HG03025 (cell line): ENCODE results near the gene SLC12A6.

Experiments used
- ATAC-seq: cut with Tn5 transposase; IDR thresholded peaks from one replicate; pipeline ENCODE4 v1.9.1; 2021; ENCODE audit warnings: mild to moderate bottlenecking, moderate library complexity; ENCODE audit not compliant: unreplicated experiment, low FRiP score

Gene SLC12A6

GRCh38 chr15:34271493-34271892 lies 66.1 kb downstream of the SLC12A6 start:
- no peak for ATAC-seq

GRCh38 chr15:34266751-34267150 lies 70.8 kb downstream of the SLC12A6 start:
- ATAC-seq, result no peak

- ATAC-seq, result no peak
Measured at GRCh38 chr15:34264076-34264475, 73.5 kb downstream of the SLC12A6 start.

GRCh38 chr15:34262362-34262761 lies 75.2 kb downstream of the SLC12A6 start:
- no peak for ATAC-seq

- no peak for ATAC-seq
Measured at GRCh38 chr15:34259566-34259965, 78.0 kb downstream of the SLC12A6 start.

GRCh38 chr15:34258151-34258550 lies 79.4 kb downstream of the SLC12A6 start:
- ATAC-seq, result no peak

- no peak for ATAC-seq
Measured at GRCh38 chr15:34252545-34252944, 85.0 kb downstream of the SLC12A6 start.

GRCh38 chr15:34248190-34248589 lies 89.4 kb downstream of the SLC12A6 start:
- ATAC-seq, result no peak

GRCh38 chr15:34246276-34246976 lies 91.2 kb downstream of the SLC12A6 start:
- no peak for ATAC-seq

GRCh38 chr15:34243226-34243625 lies 94.4 kb downstream of the SLC12A6 start:
- no peak for ATAC-seq

GRCh38 chr15:34242331-34242710 lies 95.3 kb downstream of the SLC12A6 start:
- ATAC-seq, result no peak

GRCh38 chr15:34241376-34242330 lies 95.9 kb downstream of the SLC12A6 start:
- no peak for ATAC-seq

- no peak for ATAC-seq
Measured at GRCh38 chr15:34240537-34240936, 97.0 kb downstream of the SLC12A6 start.

GRCh38 chr15:34239151-34239808 lies 98.3 kb downstream of the SLC12A6 start:
- ATAC-seq, result no peak

- no peak for ATAC-seq
Measured at GRCh38 chr15:34233614-34234013, 104.0 kb downstream of the SLC12A6 start.

GRCh38 chr15:34223904-34224596 lies 113.5 kb downstream of the SLC12A6 start:
- peak; percentile 16 for ATAC-seq

- no peak for ATAC-seq
Measured at GRCh38 chr15:34217587-34218225, 119.9 kb downstream of the SLC12A6 start.

GRCh38 chr15:34216527-34217270 lies 120.9 kb downstream of the SLC12A6 start:
- no peak for ATAC-seq

GRCh38 chr15:34214135-34214534 lies 123.4 kb downstream of the SLC12A6 start:
- no peak for ATAC-seq
